ENCODE results near the gene DIP2C.
"Not testable (repeated sequence)": the region's sequence is repeated elsewhere in the genome, so short reads cannot be mapped to it uniquely, and the experiment has no call there.

DIP2C gene

GRCh38 chr10:488081-488932 is 201.2 kb downstream of the DIP2C start:
- no peak for DNase-seq

- DNase-seq = no peak
These were observed 202.7 kb downstream of the DIP2C start for GRCh38 chr10:486666-487322.

GRCh38 chr10:486206-486605 is 203.3 kb downstream of the DIP2C start:
- DNase-seq = no peak

GRCh38 chr10:485776-486175 is 203.7 kb downstream of the DIP2C start:
- DNase-seq = no peak

DNA sequence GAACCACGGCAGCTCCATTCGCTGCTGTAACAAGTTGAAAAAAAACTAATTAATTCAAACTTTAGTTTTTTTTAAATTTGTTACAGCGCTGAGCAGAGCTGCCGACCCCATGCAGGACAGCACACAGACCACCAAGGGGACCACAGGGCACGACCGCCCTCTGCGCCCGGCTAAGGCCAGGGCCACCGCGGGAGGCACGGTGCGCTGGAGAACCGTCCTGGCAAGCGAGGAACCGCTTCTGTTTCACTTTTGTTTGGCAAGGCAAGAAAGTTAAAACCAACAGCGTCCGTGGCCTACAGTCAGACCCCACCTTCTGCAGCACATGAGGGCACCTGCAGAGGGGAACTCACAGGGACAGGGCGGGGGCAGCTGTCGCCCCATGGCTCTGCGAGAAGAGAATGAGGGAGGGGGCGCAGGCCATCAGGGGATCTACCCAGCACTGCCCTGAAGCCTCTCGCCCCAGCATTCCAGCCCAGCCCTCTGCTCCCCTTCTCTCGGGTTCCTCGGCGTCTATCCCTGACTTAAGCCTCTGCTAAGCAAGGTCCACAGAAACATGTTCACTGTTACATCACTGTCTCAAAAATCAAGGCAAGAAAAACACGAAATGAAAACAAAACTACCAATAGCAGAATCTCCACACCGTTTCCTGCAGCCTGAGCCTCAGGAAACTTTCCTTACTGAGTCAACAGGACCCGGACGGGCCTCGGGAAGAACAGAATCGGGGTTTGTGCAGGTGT is 204.4 kb downstream of the DIP2C start:
- DNase-seq = no peak

GRCh38 chr10:484441-484924 is 205.0 kb downstream of the DIP2C start:
- DNase-seq = no peak

DNA sequence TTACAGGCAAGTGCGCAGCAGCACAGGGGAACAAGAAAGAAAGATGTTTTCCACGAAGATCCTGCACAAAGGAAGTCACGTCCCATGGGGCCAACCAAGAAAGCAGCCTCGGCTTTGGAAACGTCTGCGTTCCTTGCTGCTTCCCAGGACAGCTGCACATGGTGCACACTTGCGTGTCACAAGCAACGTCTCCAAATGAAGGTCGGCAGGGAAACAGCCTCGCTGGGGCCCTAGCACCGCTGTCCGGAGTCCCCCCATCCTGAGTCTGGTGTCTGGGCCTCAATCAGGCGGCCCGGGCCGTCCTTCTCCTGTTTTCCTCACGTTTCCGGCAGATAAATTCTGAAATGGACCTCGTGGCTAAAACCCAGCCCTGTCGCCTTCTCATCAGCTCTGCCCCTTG is 206.2 kb downstream of the DIP2C start:
- DNase-seq = no peak

- DNase-seq = no peak
These were observed 206.6 kb downstream of the DIP2C start for GRCh38 chr10:482848-483247.

DNA sequence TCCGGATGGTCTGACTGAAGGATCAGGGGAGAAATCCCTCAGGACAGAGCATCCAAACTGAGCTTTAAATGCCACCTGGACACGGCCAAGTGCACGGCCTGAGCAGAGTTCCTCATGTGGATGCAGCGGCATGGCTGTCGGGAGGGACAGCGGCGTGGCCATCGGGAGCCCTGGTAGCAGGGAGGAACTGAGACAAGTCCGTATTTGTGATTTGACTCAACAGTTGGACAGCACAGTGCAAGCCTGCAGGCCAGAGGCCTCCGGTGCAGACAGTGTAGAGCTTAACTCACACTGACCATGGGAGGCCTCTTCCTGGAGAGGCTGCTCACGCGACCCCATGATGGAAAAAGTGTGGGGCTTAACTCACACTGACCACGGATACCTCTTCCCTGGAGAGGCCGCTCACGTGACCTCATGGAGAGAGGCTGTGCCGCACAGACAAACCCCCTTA is 207.4 kb downstream of the DIP2C start:
- DNase-seq = no peak

DNA sequence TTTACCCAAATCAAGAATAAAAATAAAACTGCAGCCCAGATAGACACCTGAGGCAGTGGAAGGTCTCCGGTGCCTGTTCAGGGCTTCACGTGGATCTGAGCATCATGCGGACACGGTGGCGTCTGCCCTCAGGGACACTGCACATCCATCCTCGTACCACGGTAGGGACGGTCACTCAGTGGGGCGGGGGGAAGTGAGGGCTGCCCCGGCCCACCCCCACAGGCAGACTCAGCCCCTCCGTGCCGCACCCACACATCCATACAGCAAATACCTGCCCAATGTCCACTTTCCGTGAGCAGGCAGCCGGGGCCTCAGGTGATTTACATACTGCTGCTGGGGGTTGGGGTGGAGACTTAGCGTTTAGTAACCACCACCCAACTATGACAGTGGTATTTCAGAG is 207.8 kb downstream of the DIP2C start:
- no peak for DNase-seq

DNA sequence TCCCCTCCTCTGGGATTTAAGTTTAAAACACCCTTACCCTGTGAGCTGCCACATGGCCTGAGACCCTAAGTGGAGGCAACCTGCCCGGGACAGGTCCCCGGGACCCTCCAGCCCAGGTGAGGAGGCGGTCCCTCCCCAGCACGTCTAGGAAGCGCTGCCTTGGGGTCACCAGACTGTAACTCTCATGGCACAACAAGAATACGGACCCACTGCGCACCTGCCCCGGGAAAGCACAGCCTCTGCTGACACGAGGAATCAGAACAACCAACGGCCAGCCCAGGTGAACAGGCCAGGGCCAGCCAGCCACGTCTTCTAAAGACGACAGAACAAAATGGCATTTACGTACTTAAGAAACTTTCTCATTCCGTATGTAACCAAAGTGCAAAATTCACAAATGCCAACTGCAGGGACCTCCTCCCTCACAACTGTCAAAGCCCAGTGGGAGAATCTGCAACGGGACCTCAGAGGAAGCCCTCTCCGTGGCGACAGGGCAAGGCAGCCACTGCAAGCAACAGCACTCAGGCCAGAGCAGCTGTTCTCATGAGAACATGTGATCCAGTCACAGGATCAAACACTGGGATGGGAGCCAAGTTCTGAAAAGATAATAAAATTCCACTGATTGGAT is 208.4 kb downstream of the DIP2C start:
- DNase-seq = no peak

GRCh38 chr10:480498-480927 is 209.0 kb downstream of the DIP2C start:
- no peak for DNase-seq

- DNase-seq = not testable (repeated sequence)
These were observed 209.6 kb downstream of the DIP2C start for GRCh38 chr10:479706-480497.

DNA sequence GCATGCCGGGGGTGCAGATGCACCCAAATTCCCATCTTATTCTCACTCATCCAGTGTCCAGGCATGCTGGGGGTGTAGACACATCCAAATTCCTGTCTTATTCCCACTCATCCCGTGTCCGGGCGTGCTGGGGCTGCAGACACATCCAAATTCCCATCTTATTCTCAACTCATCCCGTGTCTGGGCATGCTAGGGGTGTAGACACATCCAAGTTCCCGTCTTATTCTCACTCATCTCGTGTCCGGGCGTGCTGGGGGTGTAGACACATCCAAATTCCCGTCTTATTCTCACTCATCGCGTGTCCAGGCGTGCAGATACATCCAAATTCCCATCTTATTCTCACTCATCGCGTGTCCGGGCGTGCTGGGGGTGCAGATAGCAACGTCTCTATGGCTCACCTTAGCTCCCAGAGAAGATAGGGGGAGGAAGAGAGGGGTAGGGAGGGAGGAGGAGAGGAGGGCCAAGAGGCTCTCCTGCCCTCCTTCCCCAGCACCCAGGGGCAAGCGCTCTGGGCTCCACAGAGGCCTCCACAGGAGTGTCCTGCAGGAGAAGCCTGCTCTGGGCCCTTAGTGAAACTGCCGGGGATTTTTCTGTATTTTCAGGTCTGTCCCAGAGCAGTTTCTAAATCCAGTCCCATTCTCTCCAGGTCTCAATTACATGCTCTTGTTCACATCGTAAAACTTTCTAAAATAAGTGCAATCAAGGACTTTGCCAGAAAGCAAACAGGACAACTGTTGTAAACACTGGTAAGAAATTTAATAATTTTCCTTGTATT is 210.8 kb downstream of the DIP2C start:
- DNase-seq = no peak

DNA sequence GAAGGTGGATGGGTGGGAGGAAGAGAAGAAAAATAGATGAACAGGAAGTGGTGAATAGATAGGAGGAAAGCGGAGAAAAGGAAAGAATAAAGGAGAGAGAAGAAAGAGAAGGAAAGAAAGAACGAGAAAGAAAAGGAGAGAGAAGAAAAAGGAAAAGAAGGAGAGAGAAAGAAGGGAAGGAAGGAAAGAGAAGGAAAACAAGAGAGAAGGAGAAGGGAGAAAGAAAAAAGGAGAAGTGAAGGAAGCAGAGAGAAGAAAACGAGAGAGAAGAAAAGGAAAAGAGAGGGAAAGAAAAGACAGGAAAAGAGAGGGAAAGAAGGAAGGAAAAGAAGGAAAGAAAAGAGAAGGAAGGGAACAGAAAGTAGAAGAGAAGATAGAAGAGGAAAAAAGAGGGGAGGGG is 211.8 kb downstream of the DIP2C start:
- no peak for DNase-seq

DNA sequence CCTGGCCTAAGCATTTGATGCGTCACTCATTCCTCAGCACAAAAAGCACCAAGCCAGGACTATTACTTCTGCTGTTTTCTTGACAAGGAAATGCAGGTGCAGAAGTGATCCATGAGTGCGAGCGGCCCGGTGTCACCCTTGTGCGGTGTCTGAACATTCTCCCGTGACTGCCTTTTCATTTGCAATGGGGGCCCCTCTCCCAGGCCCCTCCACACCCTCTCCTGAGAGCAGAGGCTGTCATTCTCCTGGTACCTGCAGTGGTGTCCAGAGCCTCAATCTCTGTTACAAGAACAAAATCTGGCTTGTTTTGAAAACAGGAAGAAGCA is 213.1 kb downstream of the DIP2C start:
- DNase-seq = no peak

GRCh38 chr10:475709-476454 is 213.6 kb downstream of the DIP2C start:
- DNase-seq = no peak

DNA sequence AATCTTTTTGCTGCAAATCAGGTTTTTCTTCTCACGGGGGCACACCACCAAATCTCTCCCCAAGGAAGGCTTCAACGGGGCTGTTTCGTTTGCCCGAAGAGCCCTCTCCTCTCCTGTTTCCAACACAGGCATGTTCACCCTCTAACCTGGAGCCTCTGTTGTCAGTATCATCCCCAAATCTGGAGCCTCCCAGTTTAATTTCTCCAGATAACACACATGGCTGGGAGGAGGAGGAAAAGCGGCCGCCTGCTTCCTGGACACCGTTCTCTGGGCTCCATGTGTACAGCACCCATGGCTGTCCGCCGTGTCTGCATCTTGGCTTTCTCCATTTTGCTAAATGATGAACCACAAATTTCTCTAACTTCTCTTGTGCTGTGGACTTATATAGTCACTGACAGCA is 214.5 kb downstream of the DIP2C start:
- DNase-seq = no peak

GRCh38 chr10:474406-474805 is 215.1 kb downstream of the DIP2C start:
- no peak for DNase-seq

- DNase-seq = no peak
These were observed 217.1 kb downstream of the DIP2C start for GRCh38 chr10:472241-472910.
